ENCODE data around the gene KMT5B. TPM values are rescaled to one million over a fixed set of nuclear protein-coding genes. Genes with fewer than 3 reads are reported as not detected.

KMT5B gene
- polyA plus RNA-seq, 4 donors, result 75.0 to 85.9 (median 77.6) TPM

GRCh38 chr11:68121067-68121899, 91.8 kb downstream of the KMT5B start, which contains the start of gene CHKA:
CHKA (minus strand) TSS chr11:68121388; CDS start chr11:68121177, 211 bp downstream.
- peak; percentile 75 to 89 (median 84) for DNase-seq (ENCODE audit: low read depth in 4 of 4, low spot score in 3 of 4)

- DNase-seq (ENCODE audit: low read depth in 4 of 4, low spot score in 3 of 4), result no peak
Measured at GRCh38 chr11:68120273-68121066, 92.6 kb downstream of the KMT5B start.

- no peak for DNase-seq (ENCODE audit: low read depth in 4 of 4, low spot score in 3 of 4)
Measured at GRCh38 chr11:68118706-68119448, 94.2 kb downstream of the KMT5B start.

GRCh38 chr11:68117853-68118470, 95.1 kb downstream of the KMT5B start:
- DNase-seq (ENCODE audit: low read depth in 4 of 4, low spot score in 3 of 4), result no peak

GRCh38 chr11:68116974-68117373, 96.1 kb downstream of the KMT5B start:
- DNase-seq (ENCODE audit: low read depth in 4 of 4, low spot score in 3 of 4), result no peak

- DNase-seq (ENCODE audit: low read depth in 4 of 4, low spot score in 3 of 4), result no peak
Measured at GRCh38 chr11:68116126-68116525, 97.0 kb downstream of the KMT5B start.

- DNase-seq (ENCODE audit: low read depth in 4 of 4, low spot score in 3 of 4), result no peak
Measured at GRCh38 chr11:68115285-68115684, 97.8 kb downstream of the KMT5B start.

- no peak for DNase-seq (ENCODE audit: low read depth in 4 of 4, low spot score in 3 of 4)
Measured at GRCh38 chr11:68113986-68114385, 99.1 kb downstream of the KMT5B start.

GRCh38 chr11:68107689-68108088, 105.4 kb downstream of the KMT5B start:
- DNase-seq (ENCODE audit: low read depth in 4 of 4, low spot score in 3 of 4), result no peak

- DNase-seq (ENCODE audit: low read depth in 4 of 4, low spot score in 3 of 4), result no peak
Measured at GRCh38 chr11:68106165-68106940, 106.7 kb downstream of the KMT5B start.

Other genes starting within 250 kb of the KMT5B start
- 10 to 100 TPM in 2 of 4 donors, 1 to 10 TPM in 2; 7.9 to 15.2 (median 9.9) TPM for gene UNC93B1, start 209.2 kb downstream of the KMT5B start, polyA plus RNA-seq (ENCODE audit: insufficient read length in 4 of 4)
- 1 to 10 TPM; 1.4 to 3.0 (median 2.0) TPM for gene ALDH3B1, start 203.0 kb downstream of the KMT5B start, polyA plus RNA-seq (ENCODE audit: insufficient read length in 4 of 4)
- 100 to 1,000 TPM in 1 of 4 donors, 10 to 100 TPM in 3; 58.9 to 120 (median 74.8) TPM for gene NDUFS8, start 182.6 kb downstream of the KMT5B start, polyA plus RNA-seq (ENCODE audit: insufficient read length in 4 of 4)
- gene TCIRG1, start 174.3 kb downstream of the KMT5B start, polyA plus RNA-seq (ENCODE audit: insufficient read length in 4 of 4), result 10 to 100 TPM; 18.1 to 35.7 (median 21.7) TPM
- gene CHKA, start 91.9 kb downstream of the KMT5B start, polyA plus RNA-seq (ENCODE audit: insufficient read length in 4 of 4), result 10 to 100 TPM; 17.0 to 57.2 (median 36.9) TPM
- 10 to 100 TPM; 24.6 to 46.9 (median 26.9) TPM for gene C11orf24, start 58.7 kb upstream of the KMT5B start, polyA plus RNA-seq (ENCODE audit: insufficient read length in 4 of 4)
- gene LRP5, start 99.3 kb upstream of the KMT5B start, polyA plus RNA-seq (ENCODE audit: insufficient read length in 4 of 4), result 10 to 100 TPM; 30.2 to 62.1 (median 38.7) TPM
- 100 to 1,000 TPM in 2 of 4 donors, 10 to 100 TPM in 2; 69.0 to 114 (median 102) TPM for gene PPP6R3, start 247.5 kb upstream of the KMT5B start, polyA plus RNA-seq (ENCODE audit: insufficient read length in 4 of 4)